Mesothelial cell of epicardium (in vitro differentiated cells): Measurements from ENCODE around the gene ZNF609. TPM values are rescaled to one million over a fixed set of nuclear protein-coding genes. Genes with fewer than 3 reads are reported as not detected.
A peak's percentile ranks its signal among the peaks of the same experiment; 100 is the strongest.

Source experiments
- DNase-seq, 2 experiments: peaks; one replicate each; pipeline ENCODE4 v3.0.0; 2021; ENCODE audit warnings: low spot score in 2 of 2; ENCODE audit not compliant: unreplicated experiment in 2 of 2
- H3K27ac Mint-ChIP-seq: 2 replicates; pipeline ENCODE4 v1.8.0; 2021; ENCODE audit warnings: mixed read lengths
- H3K27me3 Mint-ChIP-seq: 2 replicates; pipeline ENCODE4 v1.8.0; 2021; ENCODE audit warnings: low read depth, mixed read lengths
- H3K36me3 Mint-ChIP-seq: 2 replicates; pipeline ENCODE4 v1.8.0; 2021; ENCODE audit warnings: mixed read lengths
- H3K4me1 Mint-ChIP-seq: 2 replicates; pipeline ENCODE4 v1.8.0; 2021; ENCODE audit warnings: mixed read lengths
- H3K4me3 Mint-ChIP-seq: 2 replicates; pipeline ENCODE4 v1.8.0; 2021; ENCODE audit warnings: mild to moderate bottlenecking, moderate library complexity, mixed read lengths
- H3K9me3 Mint-ChIP-seq: 2 replicates; pipeline ENCODE4 v1.8.0; 2021; ENCODE audit warnings: mixed read lengths
- total RNA-seq: library from RNA; stranded (reverse); gene quantifications from 3 replicates; pipeline ENCODE4 v1.2.1, GENCODE V29; 2021
- TF ChIP-seq, protein P1 (sequence below): fragments of 200-600 bp; sonication (generic); IDR thresholded peaks from one replicate; pipeline ENCODE4 v1.5.0; 2021; ENCODE audit warnings: antibody characterized with exemption; ENCODE audit not compliant: unreplicated experiment

The ZNF609 gene
- total RNA-seq, 1 donor from 2014 or later, result 76.0 TPM

GRCh38 chr15:64650552-64650951 is 190.2 kb downstream of the ZNF609 start:
- H3K4me3 Mint-ChIP-seq, result no peak overlapping the region
- DNase-seq, result no peak
- H3K27me3 Mint-ChIP-seq, result no peaks in the 10 kb centered on the region
- TF ChIP-seq, protein P1, sequence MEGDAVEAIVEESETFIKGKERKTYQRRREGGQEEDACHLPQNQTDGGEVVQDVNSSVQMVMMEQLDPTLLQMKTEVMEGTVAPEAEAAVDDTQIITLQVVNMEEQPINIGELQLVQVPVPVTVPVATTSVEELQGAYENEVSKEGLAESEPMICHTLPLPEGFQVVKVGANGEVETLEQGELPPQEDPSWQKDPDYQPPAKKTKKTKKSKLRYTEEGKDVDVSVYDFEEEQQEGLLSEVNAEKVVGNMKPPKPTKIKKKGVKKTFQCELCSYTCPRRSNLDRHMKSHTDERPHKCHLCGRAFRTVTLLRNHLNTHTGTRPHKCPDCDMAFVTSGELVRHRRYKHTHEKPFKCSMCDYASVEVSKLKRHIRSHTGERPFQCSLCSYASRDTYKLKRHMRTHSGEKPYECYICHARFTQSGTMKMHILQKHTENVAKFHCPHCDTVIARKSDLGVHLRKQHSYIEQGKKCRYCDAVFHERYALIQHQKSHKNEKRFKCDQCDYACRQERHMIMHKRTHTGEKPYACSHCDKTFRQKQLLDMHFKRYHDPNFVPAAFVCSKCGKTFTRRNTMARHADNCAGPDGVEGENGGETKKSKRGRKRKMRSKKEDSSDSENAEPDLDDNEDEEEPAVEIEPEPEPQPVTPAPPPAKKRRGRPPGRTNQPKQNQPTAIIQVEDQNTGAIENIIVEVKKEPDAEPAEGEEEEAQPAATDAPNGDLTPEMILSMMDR, result no peak
- H3K36me3 Mint-ChIP-seq, result peaks cover 6% of the 10 kb centered on the region
- H3K4me1 Mint-ChIP-seq, result peaks cover 18% of the 10 kb centered on the region
- peaks cover 4% of the 10 kb centered on the region for H3K9me3 Mint-ChIP-seq
- no peak overlapping the region for H3K27ac Mint-ChIP-seq

DNA sequence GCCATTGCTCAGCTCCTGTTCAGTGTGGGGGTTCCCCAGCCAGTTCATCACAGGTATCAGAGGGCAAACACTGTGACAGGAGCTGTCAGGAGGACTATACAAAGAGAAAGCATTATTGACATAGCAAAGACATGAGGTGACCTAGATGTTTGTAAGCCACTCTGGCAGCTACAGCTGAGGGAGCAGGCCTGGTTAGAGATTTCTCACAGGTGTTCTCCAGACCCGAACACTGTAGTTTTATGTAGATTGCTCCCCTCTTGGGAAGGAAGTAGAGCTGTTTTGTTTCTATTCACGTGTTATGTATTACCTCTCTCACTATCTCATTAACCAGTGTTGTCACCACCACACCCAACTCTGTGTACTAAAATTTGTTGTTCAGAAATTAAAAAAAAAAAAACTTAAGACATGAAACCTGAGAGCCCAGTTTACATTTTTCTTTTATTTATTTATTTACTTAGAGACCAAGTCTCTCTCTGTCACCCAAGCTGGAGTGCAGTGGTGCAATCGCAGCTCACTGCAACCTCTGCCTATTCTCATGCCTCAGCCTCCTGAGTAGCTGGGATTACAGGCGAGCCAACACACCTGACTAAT is 191.3 kb downstream of the ZNF609 start:
- H3K4me1 Mint-ChIP-seq, result peaks cover 18% of the 10 kb centered on the region
- H3K27me3 Mint-ChIP-seq, result no peaks in the 10 kb centered on the region
- peaks cover 4% of the 10 kb centered on the region for H3K36me3 Mint-ChIP-seq
- H3K4me3 Mint-ChIP-seq, result no peak overlapping the region
- H3K27ac Mint-ChIP-seq, result peak overlapping the region; percentile 63
- no peaks in the 10 kb centered on the region for H3K9me3 Mint-ChIP-seq
- TF ChIP-seq, protein P1, result no peak
- no peak for DNase-seq

DNA sequence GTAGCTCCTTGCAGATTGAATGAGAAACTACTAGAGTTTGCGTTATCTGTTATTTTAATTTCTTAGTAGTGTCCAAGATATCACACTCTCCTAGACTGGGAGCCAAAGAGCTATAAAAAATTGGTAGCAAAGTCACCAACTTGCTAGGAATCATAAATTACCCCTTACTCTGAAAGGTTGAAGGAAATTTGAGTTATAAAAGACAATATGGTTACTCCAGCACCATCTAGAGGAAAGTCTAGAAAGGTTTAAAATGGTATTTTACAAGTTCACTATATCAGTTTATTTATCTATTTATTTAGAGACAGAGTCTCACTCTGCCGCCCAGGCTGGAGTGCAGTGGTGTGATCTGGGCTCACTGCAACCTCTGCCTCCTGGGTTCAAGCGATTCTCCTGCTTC is 193.4 kb downstream of the ZNF609 start:
- Mint-ChIP-seq H3K4me3 (no peak overlapping the region), H3K27ac (no peak overlapping the region), H3K36me3 (peaks cover 4% of the 10 kb centered on the region), H3K4me1 (peaks cover 18% of the 10 kb centered on the region), H3K27me3 (no peaks in the 10 kb centered on the region), H3K9me3 (no peaks in the 10 kb centered on the region)
- DNase-seq, result no peak
- TF ChIP-seq, protein P1, result no peak

DNA sequence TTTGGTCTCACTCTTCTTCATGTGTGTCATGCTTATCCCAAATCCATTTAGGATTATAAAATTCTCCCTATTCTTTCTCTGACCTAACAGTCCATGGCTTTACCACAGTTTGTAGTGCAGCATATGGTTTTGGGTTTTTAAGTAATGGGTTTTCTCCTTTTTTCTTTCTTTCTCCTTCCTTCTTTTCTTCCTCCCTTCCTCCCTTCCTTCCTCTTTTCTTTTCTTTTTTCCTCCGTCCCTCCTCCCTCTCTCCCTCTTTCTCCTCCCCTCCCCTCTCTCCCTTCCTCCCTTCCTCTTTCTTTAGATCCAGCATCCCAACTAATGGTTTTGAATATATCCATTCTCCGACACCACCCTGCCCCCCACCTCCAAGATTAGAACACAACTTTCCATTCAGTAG is 196.1 kb downstream of the ZNF609 start:
- H3K4me1 Mint-ChIP-seq, result peaks cover 18% of the 10 kb centered on the region
- TF ChIP-seq, protein P1, result no peak
- H3K4me3 Mint-ChIP-seq, result no peak overlapping the region
- H3K36me3 Mint-ChIP-seq, result peaks cover 4% of the 10 kb centered on the region
- no peak overlapping the region for H3K27ac Mint-ChIP-seq
- DNase-seq, result no peak
- H3K27me3 Mint-ChIP-seq, result no peaks in the 10 kb centered on the region
- no peaks in the 10 kb centered on the region for H3K9me3 Mint-ChIP-seq

GRCh38 chr15:64665179-64665578 is 204.8 kb downstream of the ZNF609 start:
- TF ChIP-seq, protein P1, result no peak
- Mint-ChIP-seq H3K9me3 (no peaks in the 10 kb centered on the region), H3K4me3 (no peak overlapping the region), H3K27me3 (no peaks in the 10 kb centered on the region), H3K4me1 (peaks cover 17% of the 10 kb centered on the region), H3K36me3 (peaks cover 13% of the 10 kb centered on the region), H3K27ac (no peak overlapping the region)
- DNase-seq, result no peak

DNA sequence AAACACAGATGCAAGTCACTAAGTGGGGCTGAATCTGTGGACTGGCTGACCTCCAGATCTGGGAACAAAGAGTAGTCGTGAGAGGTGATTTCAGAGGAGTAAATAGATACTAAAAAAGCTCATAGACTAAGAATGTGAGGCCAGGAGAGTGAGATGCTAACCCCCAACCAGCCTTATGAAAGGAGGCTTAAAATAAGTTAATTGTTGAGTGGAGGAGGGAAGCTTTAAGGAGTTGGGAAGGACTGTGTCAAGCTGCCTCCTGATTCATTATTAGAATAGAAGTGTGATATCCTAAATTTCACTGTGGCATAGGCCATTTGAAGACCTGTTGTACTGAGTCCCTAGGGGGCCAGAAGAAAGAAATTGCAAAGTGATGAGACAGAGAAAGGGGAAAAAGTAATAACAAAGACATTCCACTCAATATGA is 207.4 kb downstream of the ZNF609 start:
- H3K27ac Mint-ChIP-seq, result peak overlapping the region; percentile 24
- TF ChIP-seq, protein P1, result no peak
- H3K4me1 Mint-ChIP-seq, result peaks cover 10% of the 10 kb centered on the region
- no peaks in the 10 kb centered on the region for H3K9me3 Mint-ChIP-seq
- peaks cover 11% of the 10 kb centered on the region for H3K36me3 Mint-ChIP-seq
- no peaks in the 10 kb centered on the region for H3K27me3 Mint-ChIP-seq
- no peak overlapping the region for H3K4me3 Mint-ChIP-seq
- no peak for DNase-seq
